Tibial nerve (tissue), 3 donors: ENCODE data around the gene OTOR.

ENCODE experiments used
- POLR2A ChIP-seq, 2 donors: fragments of 450-650 bp; IDR thresholded peaks; one replicate each; pipeline ENCODE4 v1.6.1; 2017; ENCODE audit warnings: antibody characterized with exemption in 2 of 2, mild to moderate bottlenecking in 2 of 2, moderate library complexity in 2 of 2
- TF ChIP-seq, protein P1 (sequence below), 5 experiments: fragments of 200-600 bp in 3 of 5; fragments of 450-650 bp in 2 of 5; sonication (generic) in 3 of 5; IDR thresholded peaks; one replicate each; pipeline ENCODE4 v1.5.1; 2016 to 2019; ENCODE audit warnings: antibody characterized with exemption in 5 of 5, mild to moderate bottlenecking in 3 of 5, moderate library complexity in 2 of 5

DNA sequence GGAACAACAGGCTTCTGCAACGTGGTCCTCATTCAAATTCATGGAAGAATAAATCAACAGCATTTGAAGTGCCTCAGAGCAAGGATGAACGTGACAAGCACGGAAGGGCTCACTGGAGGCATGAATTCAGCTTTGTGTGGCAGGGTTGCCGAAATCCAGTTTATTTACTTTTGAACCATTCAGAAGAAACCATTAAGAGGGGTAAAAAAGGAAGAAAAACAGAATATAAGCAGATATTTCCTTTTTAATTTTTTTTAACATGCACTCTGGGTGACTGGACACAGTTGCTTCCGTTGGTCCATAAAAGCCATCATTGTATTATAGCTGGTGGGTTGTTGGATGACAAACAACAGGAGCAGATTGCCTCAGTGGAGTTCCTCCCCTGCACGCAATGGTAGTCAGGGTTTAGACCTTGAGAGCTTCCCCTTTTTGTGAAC lies 35.6 kb upstream of the OTOR start:
- TF ChIP-seq, protein P1, sequence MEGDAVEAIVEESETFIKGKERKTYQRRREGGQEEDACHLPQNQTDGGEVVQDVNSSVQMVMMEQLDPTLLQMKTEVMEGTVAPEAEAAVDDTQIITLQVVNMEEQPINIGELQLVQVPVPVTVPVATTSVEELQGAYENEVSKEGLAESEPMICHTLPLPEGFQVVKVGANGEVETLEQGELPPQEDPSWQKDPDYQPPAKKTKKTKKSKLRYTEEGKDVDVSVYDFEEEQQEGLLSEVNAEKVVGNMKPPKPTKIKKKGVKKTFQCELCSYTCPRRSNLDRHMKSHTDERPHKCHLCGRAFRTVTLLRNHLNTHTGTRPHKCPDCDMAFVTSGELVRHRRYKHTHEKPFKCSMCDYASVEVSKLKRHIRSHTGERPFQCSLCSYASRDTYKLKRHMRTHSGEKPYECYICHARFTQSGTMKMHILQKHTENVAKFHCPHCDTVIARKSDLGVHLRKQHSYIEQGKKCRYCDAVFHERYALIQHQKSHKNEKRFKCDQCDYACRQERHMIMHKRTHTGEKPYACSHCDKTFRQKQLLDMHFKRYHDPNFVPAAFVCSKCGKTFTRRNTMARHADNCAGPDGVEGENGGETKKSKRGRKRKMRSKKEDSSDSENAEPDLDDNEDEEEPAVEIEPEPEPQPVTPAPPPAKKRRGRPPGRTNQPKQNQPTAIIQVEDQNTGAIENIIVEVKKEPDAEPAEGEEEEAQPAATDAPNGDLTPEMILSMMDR (IDR thresholded peaks at IDR 0.05): no peak
- TF ChIP-seq POLR2A (IDR thresholded peaks at IDR 0.05): no peak
